Skeletal muscle tissue (tissue), 4 donors: Measurements from ENCODE around the gene DUSP2. TPM values are rescaled to one million over a fixed set of nuclear protein-coding genes. Genes with fewer than 3 reads are reported as not detected.

Experiments used
- H3K27ac ChIP-seq: one replicate; pipeline ENCODE4 v1.7.0; 2013; ENCODE audit warnings: mild to moderate bottlenecking, low read depth, low read length, inconsistent platforms
- H3K27me3 ChIP-seq, 3 donors: one replicate each; pipeline ENCODE4 v1.7.0; 2013; ENCODE audit warnings: low read length in 3 of 3; ENCODE audit not compliant: control insufficient read depth in 3 of 3, insufficient read depth in 3 of 3
- H3K36me3 ChIP-seq, 3 donors: one replicate each; pipeline ENCODE4 v1.7.0; 2013; ENCODE audit warnings: low read length in 3 of 3; ENCODE audit not compliant: control insufficient read depth in 3 of 3, insufficient read depth in 3 of 3
- H3K4me1 ChIP-seq, 3 donors: one replicate each; pipeline ENCODE4 v1.7.0; 2013; ENCODE audit warnings: low read length in 3 of 3, mild to moderate bottlenecking in 3 of 3; ENCODE audit not compliant: control insufficient read depth in 3 of 3, insufficient read depth in 3 of 3
- H3K4me3 ChIP-seq, 3 donors: one replicate each; pipeline ENCODE4 v1.7.0; 2013; ENCODE audit warnings: low read length in 3 of 3
- H3K9ac ChIP-seq, 3 donors: one replicate each; pipeline ENCODE4 v1.7.0; 2013; ENCODE audit warnings: low read length in 3 of 3, mild to moderate bottlenecking in 3 of 3, moderate library complexity in 2 of 3, low read depth in 1 of 3
- H3K9me3 ChIP-seq, 3 donors: one replicate each; pipeline ENCODE4 v1.7.0; 2013; ENCODE audit warnings: low read length in 3 of 3; ENCODE audit not compliant: control insufficient read depth in 3 of 3
- total RNA-seq: library from RNA; depleted of rRNA; stranded (reverse); fragments of >200 nt; gene quantifications from one replicate; pipeline ENCODE4 v1.2.3, GENCODE V29; 2014
- donor health status: Osteomylitis.

DUSP2 gene
- total RNA-seq, 1 donor from 2014 or later, result 4.2 TPM

DNA sequence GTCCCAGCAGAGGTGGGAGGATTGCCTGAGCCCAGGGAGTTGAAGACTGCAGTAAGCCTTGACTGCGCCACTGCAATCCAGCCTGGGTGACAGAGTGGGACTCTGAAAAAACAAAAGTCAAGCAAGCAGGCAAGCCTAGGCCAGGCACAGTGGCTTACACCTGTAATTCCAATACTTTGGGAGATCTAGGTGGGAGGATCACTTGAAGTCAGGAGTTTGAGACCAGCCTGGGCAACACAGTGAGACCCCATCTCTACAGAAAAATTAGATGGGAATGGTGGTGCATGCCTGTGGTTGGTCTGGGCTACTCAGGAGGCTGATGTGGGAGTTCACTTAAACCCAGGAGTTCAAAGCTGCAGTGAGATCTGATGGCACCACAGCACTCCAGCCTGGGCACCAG lies 34.8 kb upstream of the DUSP2 start:
- no peak overlapping the region for H3K9ac ChIP-seq
- no peak overlapping the region for H3K4me3 ChIP-seq
- no peak overlapping the region for H3K27ac ChIP-seq
- H3K36me3 ChIP-seq, result peaks cover 7 to 10% (median 10%) of the 10 kb centered on the region in 3 donors
- H3K9me3 ChIP-seq, result no peaks in the 10 kb centered on the region
- H3K4me1 ChIP-seq, result peaks cover 4 to 17% (median 5%) of the 10 kb centered on the region in 3 donors
- no peaks in the 10 kb centered on the region for H3K27me3 ChIP-seq

- H3K9me3 ChIP-seq, result no peaks in the 10 kb centered on the region
- H3K36me3 ChIP-seq, result no peaks in the 10 kb centered on the region
- H3K9ac ChIP-seq, result no peak overlapping the region
- H3K27ac ChIP-seq, result no peak overlapping the region
- no peak overlapping the region for H3K4me3 ChIP-seq
- no peaks in the 10 kb centered on the region for H3K27me3 ChIP-seq
- peaks cover 0 to 21% (median 15%) of the 10 kb centered on the region in 3 donors for H3K4me1 ChIP-seq
These were observed 31.4 kb upstream of the DUSP2 start for GRCh38 chr2:96176661-96177060.

DNA sequence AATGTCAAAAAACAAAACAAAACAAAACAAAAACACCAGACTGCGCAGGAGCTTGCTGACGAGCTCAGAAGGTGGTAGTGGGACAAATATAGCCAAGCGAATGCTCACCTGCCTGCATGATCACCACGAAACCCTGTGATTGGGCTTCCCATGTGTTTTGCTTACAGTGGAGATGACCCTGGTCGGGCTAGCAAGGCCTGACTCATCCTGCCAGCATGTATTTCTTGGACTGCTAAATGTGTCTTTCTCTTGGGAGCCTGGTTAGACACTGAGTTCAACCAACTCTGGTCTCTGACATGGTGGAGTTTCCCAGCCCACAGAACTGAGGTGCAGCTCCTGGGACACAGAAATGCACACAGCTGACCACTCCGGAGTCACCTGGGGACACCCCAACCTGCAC lies 30.7 kb upstream of the DUSP2 start:
- peak overlapping the region in 1 of 3 donors; percentile 16 for H3K9ac ChIP-seq
- H3K27ac ChIP-seq, result peak overlapping the region; percentile 25
- no peaks in the 10 kb centered on the region for H3K27me3 ChIP-seq
- H3K36me3 ChIP-seq, result no peaks in the 10 kb centered on the region
- no peak overlapping the region for H3K4me3 ChIP-seq
- H3K4me1 ChIP-seq, result peaks cover 0 to 20% (median 15%) of the 10 kb centered on the region in 3 donors
- no peaks in the 10 kb centered on the region for H3K9me3 ChIP-seq

DNA sequence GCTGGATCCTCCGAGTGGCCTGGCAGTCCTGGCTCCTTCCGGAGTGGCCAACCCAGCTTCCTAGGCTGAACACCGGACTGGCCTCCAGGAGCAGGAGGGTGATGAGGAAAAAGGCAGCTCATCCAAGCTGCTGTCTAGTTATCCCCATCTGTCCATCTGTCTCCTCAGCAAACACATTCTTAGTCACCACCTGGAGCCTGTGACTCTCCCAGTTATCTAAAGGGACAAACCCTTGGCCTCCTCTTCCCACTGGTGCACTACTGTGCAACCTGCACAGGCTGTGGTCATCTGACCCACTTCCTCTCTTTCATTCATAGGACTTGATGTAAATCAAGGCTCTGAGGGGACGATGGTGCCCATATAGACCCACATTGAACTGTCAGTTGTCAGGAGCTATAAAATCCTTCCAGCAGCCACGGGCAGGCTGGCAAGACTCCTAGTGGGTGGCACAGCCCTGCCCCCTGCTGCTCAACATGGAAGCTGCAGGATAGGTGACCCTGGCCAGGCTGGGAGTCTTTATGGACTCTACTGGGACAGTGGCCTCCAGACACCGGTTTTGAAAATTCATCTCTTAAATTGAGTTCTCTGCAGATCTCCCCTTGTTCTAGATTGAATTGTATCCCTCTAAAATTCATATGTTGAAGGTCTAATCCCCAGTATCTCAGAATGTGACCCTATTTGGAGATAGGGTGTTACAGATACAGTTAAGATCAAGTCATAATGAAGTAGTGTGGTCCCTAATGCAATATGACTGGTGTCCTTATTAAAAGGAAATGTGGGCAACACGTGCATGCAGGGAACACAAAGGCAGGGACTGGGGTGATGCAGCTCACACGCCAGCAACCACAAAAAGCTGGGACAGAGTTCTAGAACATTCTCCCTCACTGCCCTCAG lies 29.3 kb upstream of the DUSP2 start:
- no peak overlapping the region for H3K27ac ChIP-seq
- no peak overlapping the region for H3K4me3 ChIP-seq
- H3K27me3 ChIP-seq, result no peaks in the 10 kb centered on the region
- no peaks in the 10 kb centered on the region for H3K36me3 ChIP-seq
- no peaks in the 10 kb centered on the region for H3K9me3 ChIP-seq
- peak overlapping the region in 1 of 3 donors; percentile 25 for H3K9ac ChIP-seq
- peaks cover 0 to 17% (median 15%) of the 10 kb centered on the region in 3 donors for H3K4me1 ChIP-seq

- H3K27ac ChIP-seq, result no peak overlapping the region
- peaks cover 0 to 17% (median 15%) of the 10 kb centered on the region in 3 donors for H3K4me1 ChIP-seq
- no peaks in the 10 kb centered on the region for H3K36me3 ChIP-seq
- H3K27me3 ChIP-seq, result no peaks in the 10 kb centered on the region
- no peak overlapping the region for H3K4me3 ChIP-seq
- H3K9ac ChIP-seq, result no peak overlapping the region
- no peaks in the 10 kb centered on the region for H3K9me3 ChIP-seq
These were observed 26.6 kb upstream of the DUSP2 start for GRCh38 chr2:96171831-96172230.

- Histone ChIP-seq H3K27me3 (no peaks in the 10 kb centered on the region), H3K9me3 (no peaks in the 10 kb centered on the region), H3K36me3 (no peaks in the 10 kb centered on the region), H3K4me3 (no peak overlapping the region), H3K9ac (no peak overlapping the region), H3K4me1 (peaks cover 0 to 10% (median 7%) of the 10 kb centered on the region in 3 donors), H3K27ac (no peak overlapping the region)
These were observed 25.4 kb upstream of the DUSP2 start for GRCh38 chr2:96170626-96171025.

DNA sequence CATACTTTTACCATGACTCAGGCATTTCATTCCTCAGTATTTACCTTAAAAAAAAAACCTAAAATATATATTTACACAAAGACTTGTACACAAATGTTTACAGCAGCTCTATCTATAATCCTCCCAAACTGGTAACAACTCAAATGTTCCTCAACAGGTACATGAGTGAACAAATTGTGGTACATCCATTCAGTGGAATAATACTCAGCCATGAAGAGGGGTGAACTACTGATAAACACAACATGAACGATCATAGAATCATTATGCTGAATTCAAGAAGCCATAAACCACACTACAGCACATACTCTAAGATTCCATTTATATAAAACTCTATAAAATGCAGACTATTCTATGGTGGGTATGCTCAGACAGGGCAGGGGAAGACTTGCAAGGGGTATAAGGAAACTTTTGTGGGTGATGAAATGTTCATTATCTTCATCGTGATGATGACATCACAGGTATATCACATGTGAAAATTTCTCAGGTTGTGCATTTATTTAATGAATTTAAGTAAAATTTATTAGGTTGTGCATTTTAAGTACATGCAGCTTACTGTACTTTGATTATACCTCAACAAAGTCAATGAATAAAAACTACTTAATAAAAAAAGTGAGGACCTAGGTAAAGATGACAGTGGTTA lies 24.7 kb upstream of the DUSP2 start:
- no peak overlapping the region for H3K4me3 ChIP-seq
- H3K27ac ChIP-seq, result no peak overlapping the region
- no peaks in the 10 kb centered on the region for H3K9me3 ChIP-seq
- no peaks in the 10 kb centered on the region for H3K27me3 ChIP-seq
- H3K9ac ChIP-seq, result no peak overlapping the region
- H3K4me1 ChIP-seq, result peaks cover 0 to 10% (median 7%) of the 10 kb centered on the region in 3 donors
- no peaks in the 10 kb centered on the region for H3K36me3 ChIP-seq

- no peaks in the 10 kb centered on the region for H3K4me1 ChIP-seq
- H3K9ac ChIP-seq, result no peak overlapping the region
- no peak overlapping the region for H3K27ac ChIP-seq
- no peak overlapping the region for H3K4me3 ChIP-seq
- no peaks in the 10 kb centered on the region for H3K27me3 ChIP-seq
- H3K36me3 ChIP-seq, result no peaks in the 10 kb centered on the region
- no peaks in the 10 kb centered on the region for H3K9me3 ChIP-seq
These were observed 22.3 kb upstream of the DUSP2 start for GRCh38 chr2:96167407-96168013.

DNA sequence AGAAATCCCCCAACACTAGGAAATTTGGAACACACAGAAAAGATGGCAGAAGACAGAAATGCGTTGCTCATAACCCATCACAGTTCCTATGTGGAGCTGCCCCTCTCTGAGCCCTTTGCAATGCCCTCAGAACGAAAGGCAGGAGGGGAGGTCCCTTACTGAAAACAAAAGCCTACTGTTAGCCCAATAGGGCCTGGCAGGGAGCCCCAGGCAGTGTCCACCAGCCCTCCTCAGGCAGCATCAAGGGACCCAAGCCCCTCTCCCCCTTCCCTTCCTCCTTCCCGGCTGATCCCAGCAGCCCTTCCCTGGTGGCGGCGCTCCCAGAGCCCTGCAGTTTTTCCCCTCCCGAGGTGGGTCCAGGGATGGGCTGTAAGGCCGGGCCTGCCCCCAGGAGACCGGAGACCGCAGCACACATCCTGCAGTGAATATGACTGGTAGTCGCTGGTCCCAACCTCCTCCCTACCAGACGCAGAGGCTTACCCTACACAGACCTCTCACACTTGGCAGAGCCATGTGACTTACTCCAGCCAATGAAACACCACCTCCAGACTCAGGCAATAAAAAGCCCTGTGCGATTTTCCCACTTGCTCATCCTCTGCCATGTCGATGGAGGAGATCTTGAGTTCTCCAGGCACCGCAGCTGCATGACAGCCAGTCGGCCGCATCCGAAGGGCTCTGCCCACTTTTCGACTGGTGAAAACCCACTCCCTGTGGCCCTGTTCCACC lies 19.4 kb upstream of the DUSP2 start:
- Histone ChIP-seq H3K27me3 (no peaks in the 10 kb centered on the region), H3K9me3 (no peaks in the 10 kb centered on the region), H3K9ac (no peak overlapping the region), H3K27ac (no peak overlapping the region), H3K4me3 (no peak overlapping the region), H3K4me1 (no peaks in the 10 kb centered on the region), H3K36me3 (no peaks in the 10 kb centered on the region)
